ENCODE measurements around the gene ATF1. TPM values are rescaled to one million over a fixed set of nuclear protein-coding genes. Genes with fewer than 3 reads are reported as not detected.
A peak's percentile ranks its signal among the peaks of the same experiment; 100 is the strongest.

Gene ATF1
- total and polyA plus RNA-seq, 8 donors, result 0.58 to 42.0 (median 14.5) TPM

- Histone ChIP-seq H3K36me3 (peaks cover 48 to 100% (median 93%) of the 10 kb centered on the region in 4 donors), H3K4me1 (peaks cover 0 to 6% (median 0%) of the 10 kb centered on the region in 4 donors), H3K4me3 (no peak overlapping the region), H3K27me3 (no peaks in the 10 kb centered on the region), H3K27ac (no peak overlapping the region), H3K9me3 (no peaks in the 10 kb centered on the region)
- no peak for DNase-seq
- WGBS, 5 donors, result 87 to 97% (median 95%) methylated on average over 3 of the region's 3 CpGs
- TF ChIP-seq POLR2A (IDR thresholded peaks at IDR 0.05) (no peak), CTCF (IDR thresholded peaks at IDR 0.05) (no peak), POLR2AphosphoS5 (IDR thresholded peaks at IDR 0.05) (no peak), EP300 (IDR thresholded peaks at IDR 0.05) (no peak)
- intact Hi-C loops (cut with DNase I; ENCODE audit: low total_unique reads), result no loop called here
Measured at GRCh38 chr12:50720085-50720484, 43.8 kb upstream of the ATF1 start.

GRCh38 chr12:50720501-50720900 is 43.4 kb upstream of the ATF1 start:
- H3K27ac ChIP-seq, result no peak overlapping the region
- intact Hi-C loops (cut with DNase I; ENCODE audit: low total_unique reads), result no loop called here
- H3K4me3 ChIP-seq, result no peak overlapping the region
- DNase-seq, result no peak
- peaks cover 44 to 100% (median 93%) of the 10 kb centered on the region in 4 donors for H3K36me3 ChIP-seq
- no peaks in the 10 kb centered on the region for H3K27me3 ChIP-seq
- peaks cover 0 to 10% (median 2%) of the 10 kb centered on the region in 4 donors for H3K4me1 ChIP-seq
- H3K9me3 ChIP-seq, result no peaks in the 10 kb centered on the region
- WGBS, 5 donors, result 79 to 94% (median 93%) methylated on average over 5 of the region's 5 CpGs
- TF ChIP-seq POLR2A (IDR thresholded peaks at IDR 0.05) (no peak), EP300 (IDR thresholded peaks at IDR 0.05) (no peak), POLR2AphosphoS5 (IDR thresholded peaks at IDR 0.05) (no peak), CTCF (IDR thresholded peaks at IDR 0.05) (no peak)

- Histone ChIP-seq H3K36me3 (peaks cover 51 to 100% (median 99%) of the 10 kb centered on the region in 4 donors), H3K9me3 (no peaks in the 10 kb centered on the region), H3K27me3 (no peaks in the 10 kb centered on the region), H3K4me1 (peaks cover 0 to 16% (median 3%) of the 10 kb centered on the region in 4 donors), H3K4me3 (no peak overlapping the region), H3K27ac (peak overlapping the region in 1 of 5 donors; percentile 1)
- WGBS, 5 donors, result 33 to 71% (median 52%) methylated on average over 1 of the region's 1 CpG
- intact Hi-C loops (cut with DNase I; ENCODE audit: low total_unique reads), result no loop called here
- DNase-seq, result peak in 1 of 2 donors; percentile 8
- TF ChIP-seq POLR2A (IDR thresholded peaks at IDR 0.05) (no peak), EP300 (IDR thresholded peaks at IDR 0.05) (no peak), POLR2AphosphoS5 (IDR thresholded peaks at IDR 0.05) (no peak), CTCF (IDR thresholded peaks at IDR 0.05) (no peak)
Measured at GRCh38 chr12:50723865-50724264, 40.0 kb upstream of the ATF1 start.

- H3K36me3 ChIP-seq, result peaks cover 59 to 100% (median 100%) of the 10 kb centered on the region in 4 donors
- H3K4me3 ChIP-seq, result no peak overlapping the region
- H3K27me3 ChIP-seq, result no peaks in the 10 kb centered on the region
- H3K4me1 ChIP-seq, result peaks cover 0 to 16% (median 3%) of the 10 kb centered on the region in 4 donors
- H3K9me3 ChIP-seq, result no peaks in the 10 kb centered on the region
- 38 to 67% (median 47%) methylated on average over 5 of the region's 5 CpGs for WGBS, 5 donors
- intact Hi-C loops (cut with DNase I; ENCODE audit: low total_unique reads), result no loop called here
- DNase-seq, result no peak
- no peak for TF ChIP-seq POLR2A (IDR thresholded peaks at IDR 0.05)
- no peak for TF ChIP-seq CTCF (IDR thresholded peaks at IDR 0.05)
- no peak for TF ChIP-seq POLR2AphosphoS5 (IDR thresholded peaks at IDR 0.05)
- no peak for TF ChIP-seq EP300 (IDR thresholded peaks at IDR 0.05)
- peak overlapping the region in 2 of 5 donors; percentile 4 to 12 for H3K27ac ChIP-seq
Measured at GRCh38 chr12:50725011-50725942, 38.6 kb upstream of the ATF1 start.

All from stomach (tissue), 9 donors.